Astrocyte (in vitro differentiated cells and primary cell): ENCODE data around the gene MAST3. TPM values are rescaled to one million over a fixed set of nuclear protein-coding genes. Genes with fewer than 3 reads are reported as not detected.

Source experiments
- DNase-seq: peaks from one replicate; pipeline ENCODE4 v3.0.0-alpha.2; 2010; ENCODE audit warnings: low read depth
- FAIRE-seq: peaks from 2 replicates; lab custom pipeline; 2011; peaks lifted over from hg19 to GRCh38; lab: Jason Lieb, UNC
- H2AFZ ChIP-seq: 2 replicates; pipeline ENCODE4 v1.6.0; 2012; ENCODE audit warnings: low read depth, low read length, inconsistent platforms
- H3K27ac ChIP-seq: 2 replicates; pipeline ENCODE4 v1.5.1; 2011; ENCODE audit warnings: low read depth, low read length, inconsistent platforms
- H3K27me3 ChIP-seq: 2 replicates; pipeline ENCODE4 v1.6.0; 2011; ENCODE audit warnings: low read length, inconsistent platforms; ENCODE audit not compliant: insufficient read depth
- H3K36me3 ChIP-seq: 2 replicates; pipeline ENCODE4 v1.5.1; 2011; ENCODE audit warnings: low read length, inconsistent platforms; ENCODE audit not compliant: insufficient read depth
- H3K4me1 ChIP-seq: 2 replicates; pipeline ENCODE4 v1.5.1; 2011; ENCODE audit warnings: low read length, inconsistent platforms; ENCODE audit not compliant: insufficient read depth
- H3K4me2 ChIP-seq: 2 replicates; pipeline ENCODE4 v1.6.0; 2012; ENCODE audit warnings: low read length, inconsistent platforms
- H3K4me3 ChIP-seq: 2 replicates; pipeline ENCODE4 v1.5.1; 2011; ENCODE audit warnings: low read depth, mild to moderate bottlenecking, low read length, inconsistent platforms; ENCODE audit not compliant: insufficient read depth
- H3K79me2 ChIP-seq: 2 replicates; pipeline ENCODE4 v1.6.0; 2012; ENCODE audit warnings: mild to moderate bottlenecking, low read length, inconsistent platforms; ENCODE audit not compliant: insufficient read depth
- H3K9ac ChIP-seq: 2 replicates; pipeline ENCODE4 v1.6.0; 2012; ENCODE audit warnings: mild to moderate bottlenecking, low read length, inconsistent platforms
- H3K9me3 ChIP-seq: 2 replicates; pipeline ENCODE4 v1.5.1; 2012; ENCODE audit warnings: low read depth, mild to moderate bottlenecking, low read length, inconsistent platforms; ENCODE audit not compliant: insufficient read depth
- H4K20me1 ChIP-seq: 2 replicates; pipeline ENCODE4 v1.6.0; 2012; ENCODE audit warnings: low read length, inconsistent platforms; ENCODE audit not compliant: insufficient read depth
- H3K27ac Mint-ChIP-seq: one replicate; pipeline ENCODE4 v1.8.0; 2021; ENCODE audit warnings: mild to moderate bottlenecking, mixed read lengths; ENCODE audit not compliant: unreplicated experiment
- H3K27me3 Mint-ChIP-seq: one replicate; pipeline ENCODE4 v1.8.0; 2021; ENCODE audit warnings: low read depth, mixed read lengths; ENCODE audit not compliant: unreplicated experiment
- H3K36me3 Mint-ChIP-seq: one replicate; pipeline ENCODE4 v1.8.0; 2021; ENCODE audit warnings: low read depth, mixed read lengths; ENCODE audit not compliant: unreplicated experiment
- H3K4me1 Mint-ChIP-seq: one replicate; pipeline ENCODE4 v1.8.0; 2021; ENCODE audit warnings: low read depth, mixed read lengths; ENCODE audit not compliant: unreplicated experiment
- H3K4me3 Mint-ChIP-seq: one replicate; pipeline ENCODE4 v1.8.0; 2021; ENCODE audit warnings: mild to moderate bottlenecking, moderate library complexity, mixed read lengths; ENCODE audit not compliant: unreplicated experiment
- H3K9me3 Mint-ChIP-seq: one replicate; pipeline ENCODE4 v1.8.0; 2021; ENCODE audit warnings: mild to moderate bottlenecking, mixed read lengths; ENCODE audit not compliant: unreplicated experiment
- CTCF ChIP-seq: IDR thresholded peaks from 2 replicates; pipeline ENCODE4 v1.5.1; 2011; ENCODE audit warnings: low read depth, mild to moderate bottlenecking, inconsistent platforms, low read length, moderate library complexity; ENCODE audit not compliant: insufficient read depth
- EZH2 ChIP-seq: IDR thresholded peaks from 2 replicates; pipeline ENCODE4 v1.6.1; 2012; ENCODE audit warnings: mild to moderate bottlenecking, low read length, inconsistent platforms; ENCODE audit not compliant: insufficient read depth
- total RNA-seq: library from RNA; stranded (reverse); gene quantifications from 2 replicates; pipeline ENCODE4 v1.2.1, GENCODE V29; 2021

Gene MAST3
- total RNA-seq, 1 donor from 2014 or later, result 5.5 TPM

DNA sequence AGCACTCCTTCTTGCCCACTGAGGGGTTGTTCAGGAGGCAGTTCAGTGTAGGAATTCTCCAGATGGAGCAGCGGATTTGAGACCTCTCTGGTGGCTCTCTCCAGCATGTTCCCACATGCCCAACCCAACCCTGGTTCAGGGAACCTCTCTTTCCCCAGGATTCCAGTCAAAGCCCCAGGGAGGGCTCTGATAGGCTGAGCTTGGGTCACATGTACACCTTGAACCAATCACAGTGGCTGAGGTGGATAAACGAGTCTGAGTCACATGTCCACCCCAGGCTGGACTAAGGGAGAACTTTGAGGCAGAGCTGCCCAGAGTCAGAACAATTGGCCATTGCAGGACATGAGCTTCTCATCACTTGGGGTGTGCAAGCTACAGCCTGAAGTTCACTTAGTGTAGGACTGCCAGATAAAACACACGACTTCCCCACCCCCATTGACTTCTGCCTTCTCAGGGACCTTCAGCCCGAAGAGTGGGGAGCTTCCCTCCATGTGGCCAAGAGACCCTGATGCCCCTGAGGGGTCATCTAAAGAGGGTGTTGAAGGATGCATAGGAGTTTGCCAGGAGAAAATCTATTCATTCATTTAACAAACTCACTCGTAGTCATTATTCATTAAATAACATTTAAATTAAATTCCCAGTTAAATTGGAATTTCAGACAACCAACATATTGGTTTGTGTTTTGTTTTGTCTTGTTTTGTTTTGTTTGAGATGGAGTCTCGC, 4.0 kb upstream of the MAST3 start:
- Mint-ChIP-seq H3K36me3 (no peaks in the 10 kb centered on the region), H3K9me3 (no peaks in the 10 kb centered on the region), H3K4me3 (no peak overlapping the region), H3K27ac (no peak overlapping the region), H3K27me3 (peaks cover 14% of the 10 kb centered on the region), H3K4me1 (no peaks in the 10 kb centered on the region)
- no peak overlapping the region for H3K9ac ChIP-seq
- H2AFZ ChIP-seq, result no peak overlapping the region
- H3K79me2 ChIP-seq, result no peaks in the 10 kb centered on the region
- peaks cover 10% of the 10 kb centered on the region for H3K27me3 ChIP-seq
- H3K4me2 ChIP-seq, result no peak overlapping the region
- H3K27ac ChIP-seq, result no peak overlapping the region
- H3K4me3 ChIP-seq, result no peak overlapping the region
- DNase-seq (no peak), FAIRE-seq (no peak)
- no peaks in the 10 kb centered on the region for H3K9me3 ChIP-seq
- no peak for TF ChIP-seq EZH2
- TF ChIP-seq CTCF, result no peak
- no peaks in the 10 kb centered on the region for H4K20me1 ChIP-seq
- H3K36me3 ChIP-seq, result no peaks in the 10 kb centered on the region
- H3K4me1 ChIP-seq, result peaks cover 3% of the 10 kb centered on the region

DNA sequence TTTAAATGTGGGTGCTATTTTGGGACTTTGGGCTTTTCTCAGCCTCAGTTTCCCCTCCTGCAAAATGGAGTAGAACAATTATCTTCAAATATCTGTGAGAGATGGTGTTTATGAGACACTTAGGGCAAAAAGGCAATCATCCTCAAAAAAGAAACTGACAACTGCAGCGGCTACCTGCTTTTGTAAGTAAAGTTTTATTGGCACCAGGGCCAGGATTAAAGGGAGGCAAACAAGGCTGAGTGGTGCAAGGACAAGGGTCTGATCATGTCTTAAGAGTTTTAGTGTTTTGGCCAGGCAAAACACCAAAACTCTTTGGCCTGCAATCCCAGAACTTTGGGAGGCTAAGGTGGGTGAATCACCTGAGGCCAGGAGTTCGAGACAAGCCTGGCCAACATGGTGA, 1.3 kb upstream of the MAST3 start:
- Mint-ChIP-seq H3K4me1 (no peaks in the 10 kb centered on the region), H3K36me3 (no peaks in the 10 kb centered on the region), H3K9me3 (no peaks in the 10 kb centered on the region), H3K27ac (no peak overlapping the region), H3K4me3 (no peak overlapping the region), H3K27me3 (peaks cover 21% of the 10 kb centered on the region)
- H3K79me2 ChIP-seq, result no peaks in the 10 kb centered on the region
- H3K27ac ChIP-seq, result no peak overlapping the region
- peaks cover 4% of the 10 kb centered on the region for H4K20me1 ChIP-seq
- peaks cover 3% of the 10 kb centered on the region for H3K4me1 ChIP-seq
- FAIRE-seq, result no peak
- peaks cover 24% of the 10 kb centered on the region for H3K27me3 ChIP-seq
- H2AFZ ChIP-seq, result no peak overlapping the region
- TF ChIP-seq CTCF, result no peak
- no peak for TF ChIP-seq EZH2
- H3K36me3 ChIP-seq, result no peaks in the 10 kb centered on the region
- H3K4me3 ChIP-seq, result no peak overlapping the region
- no peak for DNase-seq
- no peak overlapping the region for H3K9ac ChIP-seq
- no peak overlapping the region for H3K4me2 ChIP-seq
- H3K9me3 ChIP-seq, result no peaks in the 10 kb centered on the region
